H1 (cell line): ENCODE measurements around the gene GLMP. TPM values are rescaled to one million over a fixed set of nuclear protein-coding genes. Genes with fewer than 3 reads are reported as not detected.

Experiments used
- CTCF ChIA-PET: fragments of 300-600 bp; sonication (Branson Sonifier 250); formaldehyde crosslinking; loops from one replicate; lab custom pipeline; 2021; ENCODE audit not compliant: partially characterized antibody; lab: Charles Lee
- POLR2A ChIA-PET: fragments of 300-600 bp; sonication (Branson Sonifier 250); formaldehyde crosslinking; loops from one replicate; lab custom pipeline; 2021; ENCODE audit warnings: inconsistent platforms; ENCODE audit not compliant: partially characterized antibody; lab: Charles Lee
- DNase-seq, 2 experiments: peaks; one replicate each; pipeline versions ENCODE4 v3.0.0 to v3.0.0-alpha.2; 2010 to 2022; ENCODE audit warnings: low spot score in 2 of 2, low read depth in 1 of 2, mixed read lengths in 1 of 2
- FAIRE-seq: peaks from 2 replicates; lab custom pipeline; 2011; peaks lifted over from hg19 to GRCh38; lab: Jason Lieb, UNC
- H2AFZ ChIP-seq: 2 replicates; pipeline ENCODE4 v1.8.1; 2012; ENCODE audit warnings: low read length, inconsistent platforms
- H2AK5ac ChIP-seq: 2 replicates; pipeline ENCODE4 v1.6.1; 2013; ENCODE audit warnings: low read depth, low read length
- H2BK120ac ChIP-seq: replicated peaks from 2 replicates; pipeline ENCODE3; 2013; ENCODE audit warnings: low read depth, low read length, inconsistent platforms
- H2BK12ac ChIP-seq: 2 replicates; pipeline ENCODE4 v1.6.1; 2013; ENCODE audit warnings: low read depth, low read length
- H2BK15ac ChIP-seq: 2 replicates; pipeline ENCODE4 v1.6.1; 2013; ENCODE audit warnings: low read length
- H2BK20ac ChIP-seq: 2 replicates; pipeline ENCODE4 v1.6.1; 2013; ENCODE audit warnings: low read length
- H2BK5ac ChIP-seq: 2 replicates; pipeline ENCODE4 v1.6.1; 2013; ENCODE audit warnings: low read depth, low read length
- H3K14ac ChIP-seq: 2 replicates; pipeline ENCODE4 v1.6.1; 2013; ENCODE audit warnings: inconsistent platforms; ENCODE audit not compliant: insufficient read length
- H3K18ac ChIP-seq: 2 replicates; pipeline ENCODE4 v1.6.1; 2013; ENCODE audit warnings: low read length; ENCODE audit errors: extremely low read depth
- H3K23ac ChIP-seq: 2 replicates; pipeline ENCODE4 v1.6.1; 2013; ENCODE audit warnings: inconsistent platforms; ENCODE audit not compliant: insufficient read length
- H3K23me2 ChIP-seq: 2 replicates; pipeline ENCODE4 v1.6.1; 2013; ENCODE audit warnings: low read depth, low read length
- H3K27ac ChIP-seq: 2 replicates; pipeline ENCODE4 v1.6.1; 2011; ENCODE audit warnings: low read depth, low read length, inconsistent platforms
- H3K27me3 ChIP-seq, 4 experiments: replicated peaks in 1 of 4; 1 replicate in 1 of 4; 2 replicates in 3 of 4; pipeline versions ENCODE4 v1.6.1 to v1.8.1; 2011 to 2013; ENCODE audit warnings: low read length in 3 of 4, mild to moderate bottlenecking in 3 of 4, inconsistent platforms in 2 of 4, mixed read lengths in 2 of 4, moderate library complexity in 1 of 4; ENCODE audit not compliant: control insufficient read depth in 3 of 4, insufficient read depth in 3 of 4; ENCODE audit errors: extremely low read depth in 1 of 4
- H3K36me3 ChIP-seq, 4 experiments: 2 replicates each; pipeline versions ENCODE4 v1.6.1 to v1.8.1; 2011 to 2013; ENCODE audit warnings: mild to moderate bottlenecking in 4 of 4, low read length in 3 of 4, moderate library complexity in 2 of 4, control low read depth in 1 of 4, inconsistent platforms in 1 of 4; ENCODE audit not compliant: insufficient read depth in 4 of 4, control insufficient read depth in 2 of 4
- H3K4ac ChIP-seq: replicated peaks from 2 replicates; pipeline ENCODE3; 2013; ENCODE audit warnings: low read length, low read depth, mixed read lengths, inconsistent platforms; ENCODE audit not compliant: insufficient read length
- H3K4me1 ChIP-seq, 4 experiments: replicated peaks in 1 of 4; 1 replicate in 1 of 4; 2 replicates in 3 of 4; pipeline versions ENCODE4 v1.6.1 to v1.8.1; 2011 to 2013; ENCODE audit warnings: low read length in 3 of 4, inconsistent platforms in 2 of 4, mixed read lengths in 1 of 4; ENCODE audit not compliant: insufficient read depth in 4 of 4, control insufficient read depth in 3 of 4
- H3K4me2 ChIP-seq, 2 experiments: 2 replicates each; pipeline versions ENCODE4 v1.6.1 to v1.8.1; 2011 to 2013; ENCODE audit warnings: low read depth in 2 of 2, low read length in 2 of 2, control low read depth in 1 of 2, inconsistent platforms in 1 of 2, mild to moderate bottlenecking in 1 of 2; ENCODE audit not compliant: insufficient read depth in 1 of 2
- H3K4me3 ChIP-seq, 4 experiments: fragments of 200-600, 300-600 bp in 1 of 4; sonication (generic), shearing (Covaris generic), sonication (Bioruptor Twin) in 1 of 4; 2 replicates each; pipeline versions ENCODE4 v1.5.1 to v1.8.1; 2011 to 2016; ENCODE audit warnings: low read length in 4 of 4, low read depth in 3 of 4, control low read depth in 2 of 4, inconsistent platforms in 2 of 4, mild to moderate bottlenecking in 2 of 4, mixed read lengths in 1 of 4, moderate library complexity in 1 of 4; ENCODE audit not compliant: insufficient read depth in 2 of 4; ENCODE audit errors: extremely low read depth in 1 of 4
- H3K56ac ChIP-seq: replicated peaks from 2 replicates; pipeline ENCODE3; 2013; ENCODE audit warnings: low read depth, mild to moderate bottlenecking, mixed read lengths, low read length, inconsistent platforms; ENCODE audit not compliant: insufficient read length
- H3K79me1 ChIP-seq: 2 replicates; pipeline ENCODE4 v1.6.1; 2013; ENCODE audit warnings: low read depth, low read length, control low read depth
- H3K79me2 ChIP-seq, 2 experiments: 2 replicates each; pipeline versions ENCODE4 v1.6.1 to v1.8.1; 2012 to 2013; ENCODE audit warnings: low read length in 2 of 2, mild to moderate bottlenecking in 2 of 2, inconsistent platforms in 1 of 2; ENCODE audit not compliant: insufficient read depth in 2 of 2, control insufficient read depth in 1 of 2
- H3K9ac ChIP-seq, 4 experiments: replicated peaks in 1 of 4; 1 replicate in 1 of 4; 2 replicates in 3 of 4; pipeline versions ENCODE4 v1.6.1 to v1.8.1; 2011 to 2013; ENCODE audit warnings: low read depth in 3 of 4, low read length in 3 of 4, control low read depth in 2 of 4, mild to moderate bottlenecking in 2 of 4, moderate library complexity in 2 of 4, inconsistent platforms in 1 of 4; ENCODE audit errors: extremely low read depth in 1 of 4
- H3K9me3 ChIP-seq, 2 experiments: 2 replicates each; pipeline versions ENCODE4 v1.6.1 to v1.8.1; 2012 to 2013; ENCODE audit warnings: mild to moderate bottlenecking in 2 of 2, moderate library complexity in 2 of 2, control low read depth in 1 of 2, inconsistent platforms in 1 of 2, low read depth in 1 of 2, low read length in 1 of 2, mixed read lengths in 1 of 2; ENCODE audit not compliant: insufficient read depth in 2 of 2
- H4K20me1 ChIP-seq, 2 experiments: replicated peaks in 1 of 2; 2 replicates each; pipeline versions ENCODE3 to v1.8.1; 2011 to 2013; ENCODE audit warnings: inconsistent platforms in 2 of 2, low read length in 2 of 2, mild to moderate bottlenecking in 1 of 2; ENCODE audit not compliant: insufficient read depth in 2 of 2, control insufficient read depth in 1 of 2
- H4K5ac ChIP-seq: 2 replicates; pipeline ENCODE4 v1.6.1; 2013; ENCODE audit warnings: low read length, low read depth, mixed read lengths, inconsistent platforms; ENCODE audit not compliant: insufficient read length
- H4K8ac ChIP-seq: 2 replicates; pipeline ENCODE4 v1.8.0; 2013; ENCODE audit warnings: mild to moderate bottlenecking, moderate library complexity, low read length, inconsistent platforms; ENCODE audit not compliant: insufficient read depth; ENCODE audit errors: extremely low read depth
- H4K91ac ChIP-seq: replicated peaks from 2 replicates; pipeline ENCODE3; 2013; ENCODE audit warnings: low read length, mixed read lengths, inconsistent platforms; ENCODE audit not compliant: insufficient read length
- GTF2F1 ChIP-seq: IDR thresholded peaks from 2 replicates; pipeline ENCODE4 v1.6.1; 2012; ENCODE audit warnings: low read depth, low read length, improper control_type of control experiment, borderline replicate concordance
- KDM1A ChIP-seq: fragments of 200-600, 300-600 bp; sonication (generic); IDR thresholded peaks from 2 replicates; pipeline ENCODE4 v1.7.1; 2016; ENCODE audit warnings: mild to moderate bottlenecking, low read length, borderline replicate concordance
- KDM4A ChIP-seq: IDR thresholded peaks from one replicate; pipeline ENCODE4 v1.7.1; 2012; ENCODE audit warnings: low read depth, mild to moderate bottlenecking, moderate library complexity, low read length, inconsistent platforms; ENCODE audit not compliant: severe bottlenecking
- POLR2A ChIP-seq, 2 experiments: IDR thresholded peaks; 1 replicate in 1 of 2; 2 replicates in 1 of 2; pipeline ENCODE4 v1.6.1; 2011; ENCODE audit warnings: low read depth in 2 of 2, low read length in 2 of 2, mild to moderate bottlenecking in 2 of 2; ENCODE audit errors: control extremely low read depth in 1 of 2
- RAD21 ChIP-seq, 2 experiments: IDR thresholded peaks in 1 of 2; conservative IDR thresholded peaks in 1 of 2; 2 replicates each; pipeline ENCODE4 v1.6.1; 2011; ENCODE audit warnings: low read depth in 2 of 2, low read length in 2 of 2, improper control_type of control experiment in 1 of 2, inconsistent platforms in 1 of 2, mild to moderate bottlenecking in 1 of 2, moderate library complexity in 1 of 2
- RXRA ChIP-seq: IDR thresholded peaks from 2 replicates; pipeline ENCODE4 v1.6.1; 2011; ENCODE audit warnings: low read depth, mild to moderate bottlenecking, low read length, moderate library complexity; ENCODE audit not compliant: insufficient read depth
- SAP30 ChIP-seq: fragments of 300-600 bp; sonication (generic); IDR thresholded peaks from 2 replicates; pipeline ENCODE4 v1.7.1; 2012; ENCODE audit warnings: low read length, moderate library complexity, mild to moderate bottlenecking, inconsistent platforms; ENCODE audit not compliant: insufficient read depth, insufficient replicate concordance
- SIX5 ChIP-seq: IDR thresholded peaks from 2 replicates; pipeline ENCODE4 v1.6.1; 2011; ENCODE audit warnings: mild to moderate bottlenecking, low read depth, low read length
- TAF1 ChIP-seq: IDR thresholded peaks from 2 replicates; pipeline ENCODE4 v1.6.1; 2011; ENCODE audit warnings: mild to moderate bottlenecking, low read depth, low read length
- WGBS, 2 experiments: shearing (Covaris generic) in 1 of 2; methylation state at CpG; one replicate each; pipeline versions ENCODE4 v1.1.6 to v1.1.7; 2013 to 2015; ENCODE audit warnings: low lambda C conversion rate in 2 of 2, mixed read lengths in 2 of 2, inconsistent platforms in 1 of 2, low coverage in 1 of 2, missing lambda C conversion rate in 1 of 2; ENCODE audit not compliant: insufficient replicate concordance in 2 of 2, insufficient coverage in 1 of 2, insufficient read length in 1 of 2; ENCODE audit errors: extremely low coverage in 1 of 2, missing lambda C conversion rate in 1 of 2; 5-methylcytosine and 5-hydroxymethylcytosine counted together
- polyA plus RNA-seq, 7 experiments: library from polyadenylated mRNA; depleted of rRNA in 3 of 7; stranded (reverse) in 5 of 7; unstranded in 2 of 7; fragments of >200 nt in 5 of 7; fragments of 200-250 nt in 2 of 7; gene quantifications; 1 replicate in 5 of 7; 2 replicates in 1 of 7; 4 replicates in 1 of 7; pipeline versions ENCODE4 v1.2.1 to v1.2.3, GENCODE V29; 2011 to 2013; ENCODE audit warnings: missing spikeins in 2 of 7, mixed read lengths in 2 of 7
- total RNA-seq: library from RNA; stranded (reverse); fragmentation: NEBNext Ultra II Directional; extraction: Animal tissue kit (Norgen Biotek cat#: 25700); gene quantifications from 2 replicates; pipeline ENCODE4 v1.2.1, GENCODE V29; 2021
- TF ChIP-seq, protein P1 (sequence below): IDR thresholded peaks from 2 replicates; pipeline ENCODE4 v1.6.1; 2012; ENCODE audit warnings: inconsistent platforms
- TF ChIP-seq, protein P2 (sequence below), 3 experiments: IDR thresholded peaks; 1 replicate in 2 of 3; 2 replicates in 1 of 3; pipeline versions ENCODE4 v1.5.1 to v1.6.1; 2011; ENCODE audit warnings: low read length in 3 of 3, mild to moderate bottlenecking in 3 of 3, inconsistent platforms in 2 of 3, low read depth in 1 of 3, moderate library complexity in 1 of 3; ENCODE audit not compliant: insufficient read depth in 1 of 3; ENCODE audit errors: control extremely low read depth in 1 of 3

The GLMP gene
- total and polyA plus RNA-seq, 2 of the 8 experiments (the other 6 are each of a cell fraction or from before 2014, with no cell fraction given): 48.1 to 59.5 TPM

DNA sequence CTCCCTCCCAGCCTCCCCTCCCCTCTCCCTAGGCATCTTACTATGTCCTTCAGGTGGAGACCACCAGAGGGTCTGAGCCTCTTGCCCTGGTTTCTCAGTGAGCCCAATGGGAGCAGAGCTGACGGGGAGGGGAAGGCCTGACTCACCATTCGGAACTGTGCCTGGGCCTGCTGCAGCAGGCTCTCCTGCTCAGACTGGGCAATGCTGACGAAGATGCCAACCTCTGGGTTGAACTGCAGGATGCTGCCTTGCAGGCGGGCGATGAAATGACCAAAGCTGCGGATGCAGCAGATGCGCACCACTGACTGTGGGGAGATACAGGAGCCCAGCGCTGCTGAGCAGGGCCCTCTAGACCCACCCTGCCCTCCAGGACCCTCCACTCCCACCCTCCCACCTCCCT lies 36.6 kb downstream of the GLMP start:
- Histone ChIP-seq H2BK120ac (no peak overlapping the region), H3K9ac (no peak overlapping the region), H3K36me3 (peaks cover 53 to 82% (median 71%) of the 10 kb centered on the region in 4 experiments), H3K4me1 (no peaks in the 10 kb centered on the region), H3K23me2 (no peaks in the 10 kb centered on the region), H4K20me1 (peaks cover 0 to 3% of the 10 kb centered on the region in 2 experiments), H3K9me3 (no peaks in the 10 kb centered on the region), H3K56ac (no peak overlapping the region), H2BK15ac (no peak overlapping the region), H2BK5ac (no peak overlapping the region), H2AFZ (no peak overlapping the region), H3K27me3 (no peaks in the 10 kb centered on the region), H3K79me2 (no peaks in the 10 kb centered on the region), H3K23ac (no peak overlapping the region), H3K18ac (no peak overlapping the region), H4K5ac (no peak overlapping the region), H3K27ac (no peak overlapping the region), H3K14ac (no peak overlapping the region), H4K8ac (no peak overlapping the region), H2BK12ac (no peak overlapping the region), H3K4me2 (no peak overlapping the region), H2AK5ac (no peak overlapping the region), H3K79me1 (no peaks in the 10 kb centered on the region; the same call in 1 of the 2 replicates), H2BK20ac (no peak overlapping the region), H4K91ac (no peak overlapping the region), H3K4ac (no peak overlapping the region), H3K4me3 (no peak overlapping the region)
- WGBS, 2 experiments: 94% methylated on average over 8 of the region's 8 CpGs; no CpG with 5 or more reads in 1 of the 2 experiments
- DNase-seq (no peak), FAIRE-seq (no peak)
- ChIA-PET POLR2A (interaction anchor here (1.1 to 5.3 kb wide), 7 partner anchors 6 to 24 kb away, joined by 3 to 30 read pairs (median 10); partner anchors contain the start of gene SMG5), CTCF (interaction anchor here (1.5 to 47.2 kb wide), 6 partner anchors 11 to 118 kb away, joined by 3 to 1265 read pairs (median 10); partner anchors contain the start of genes PAQR6 and SEMA4A)
- TF ChIP-seq TAF1 (no peak), POLR2A (IDR thresholded peaks at IDR 0.05; ENCODE audit: control extremely low read depth in 1 of 2, low read depth in 2 of 2, low read length in 2 of 2) (no peak), RAD21 (IDR thresholded peaks at IDR 0.05 in 1 of 2, conservative IDR thresholded peaks at IDR 0.05 in 1 of 2; ENCODE audit: low read depth in 2 of 2, low read length in 2 of 2) (no peak), KDM4A (no peak), GTF2F1 (no peak), SAP30 (no peak), SIX5 (no peak), KDM1A (no peak), RXRA (no peak)
- TF ChIP-seq, protein P1, sequence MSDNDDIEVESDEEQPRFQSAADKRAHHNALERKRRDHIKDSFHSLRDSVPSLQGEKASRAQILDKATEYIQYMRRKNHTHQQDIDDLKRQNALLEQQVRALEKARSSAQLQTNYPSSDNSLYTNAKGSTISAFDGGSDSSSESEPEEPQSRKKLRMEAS: no peak
- TF ChIP-seq, protein P2, sequence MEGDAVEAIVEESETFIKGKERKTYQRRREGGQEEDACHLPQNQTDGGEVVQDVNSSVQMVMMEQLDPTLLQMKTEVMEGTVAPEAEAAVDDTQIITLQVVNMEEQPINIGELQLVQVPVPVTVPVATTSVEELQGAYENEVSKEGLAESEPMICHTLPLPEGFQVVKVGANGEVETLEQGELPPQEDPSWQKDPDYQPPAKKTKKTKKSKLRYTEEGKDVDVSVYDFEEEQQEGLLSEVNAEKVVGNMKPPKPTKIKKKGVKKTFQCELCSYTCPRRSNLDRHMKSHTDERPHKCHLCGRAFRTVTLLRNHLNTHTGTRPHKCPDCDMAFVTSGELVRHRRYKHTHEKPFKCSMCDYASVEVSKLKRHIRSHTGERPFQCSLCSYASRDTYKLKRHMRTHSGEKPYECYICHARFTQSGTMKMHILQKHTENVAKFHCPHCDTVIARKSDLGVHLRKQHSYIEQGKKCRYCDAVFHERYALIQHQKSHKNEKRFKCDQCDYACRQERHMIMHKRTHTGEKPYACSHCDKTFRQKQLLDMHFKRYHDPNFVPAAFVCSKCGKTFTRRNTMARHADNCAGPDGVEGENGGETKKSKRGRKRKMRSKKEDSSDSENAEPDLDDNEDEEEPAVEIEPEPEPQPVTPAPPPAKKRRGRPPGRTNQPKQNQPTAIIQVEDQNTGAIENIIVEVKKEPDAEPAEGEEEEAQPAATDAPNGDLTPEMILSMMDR (IDR thresholded peaks at IDR 0.05; ENCODE audit: control extremely low read depth in 1 of 3, insufficient read depth in 1 of 3, low read depth in 1 of 3, low read length in 3 of 3): no peak
